H9 (cell line): ENCODE measurements around the gene DPYD. TPM values are rescaled to one million over a fixed set of nuclear protein-coding genes. Genes with fewer than 3 reads are reported as not detected.

Experiments
- DNase-seq: peaks from one replicate; pipeline ENCODE4 v3.0.0-alpha.2; 2017
- H2AFZ ChIP-seq: one replicate; pipeline ENCODE4 v1.6.1; 2013; ENCODE audit warnings: mild to moderate bottlenecking, low read length, control low read depth, moderate library complexity
- H2AK5ac ChIP-seq: 2 replicates; pipeline ENCODE4 v1.6.1; 2013; ENCODE audit warnings: low read length, control low read depth, mixed read lengths; ENCODE audit not compliant: insufficient read length
- H2BK120ac ChIP-seq: one replicate; pipeline ENCODE4 v1.6.1; 2013; ENCODE audit warnings: low read depth, mild to moderate bottlenecking, low read length, control low read depth, inconsistent platforms; ENCODE audit not compliant: poor library complexity, severe bottlenecking
- H2BK12ac ChIP-seq: 2 replicates; pipeline ENCODE4 v1.6.1; 2013; ENCODE audit warnings: low read length, control low read depth, mixed read lengths, low read depth; ENCODE audit not compliant: insufficient read length
- H2BK15ac ChIP-seq: 2 replicates; pipeline ENCODE4 v1.6.1; 2013; ENCODE audit warnings: low read depth, low read length, control low read depth
- H2BK20ac ChIP-seq: one replicate; pipeline ENCODE4 v1.6.1; 2013; ENCODE audit warnings: low read depth, mild to moderate bottlenecking, low read length, control low read depth, inconsistent platforms; ENCODE audit not compliant: poor library complexity, severe bottlenecking
- H2BK5ac ChIP-seq: 2 replicates; pipeline ENCODE4 v1.6.1; 2013; ENCODE audit warnings: low read length, control low read depth, mixed read lengths; ENCODE audit not compliant: insufficient read length
- H3K14ac ChIP-seq: 2 replicates; pipeline ENCODE4 v1.6.1; 2013; ENCODE audit warnings: low read length, control low read depth; ENCODE audit not compliant: insufficient read depth
- H3K18ac ChIP-seq: 2 replicates; pipeline ENCODE4 v1.6.1; 2013; ENCODE audit warnings: low read depth, mild to moderate bottlenecking, mixed read lengths, low read length, control low read depth; ENCODE audit not compliant: insufficient read length
- H3K23ac ChIP-seq: 2 replicates; pipeline ENCODE4 v1.6.1; 2013; ENCODE audit warnings: low read length, control low read depth, mixed read lengths, low read depth; ENCODE audit not compliant: insufficient read length
- H3K23me2 ChIP-seq: 2 replicates; pipeline ENCODE4 v1.6.1; 2013; ENCODE audit warnings: low read depth, mild to moderate bottlenecking, mixed read lengths, low read length, control low read depth; ENCODE audit not compliant: insufficient read length, poor library complexity, severe bottlenecking
- H3K27ac ChIP-seq: 2 replicates; pipeline ENCODE4 v1.5.1; 2013; ENCODE audit warnings: low read length, control low read depth, mixed read lengths, low read depth; ENCODE audit not compliant: insufficient read length
- H3K27me3 ChIP-seq: 2 replicates; pipeline ENCODE4 v1.6.1; 2013; ENCODE audit warnings: low read length, control low read depth, inconsistent platforms; ENCODE audit not compliant: insufficient read depth
- H3K4ac ChIP-seq: 2 replicates; pipeline ENCODE4 v1.6.1; 2013; ENCODE audit warnings: low read depth, mild to moderate bottlenecking, control low read depth, inconsistent platforms, low read length, moderate library complexity
- H3K4me1 ChIP-seq: 2 replicates; pipeline ENCODE4 v1.6.1; 2013; ENCODE audit warnings: low read length, control low read depth, inconsistent platforms; ENCODE audit not compliant: insufficient read depth
- H3K4me2 ChIP-seq: 2 replicates; pipeline ENCODE4 v1.6.1; 2013; ENCODE audit warnings: low read length, control low read depth, mixed read lengths; ENCODE audit not compliant: insufficient read length, insufficient read depth
- H3K56ac ChIP-seq: 2 replicates; pipeline ENCODE4 v1.6.1; 2013; ENCODE audit warnings: low read depth, mild to moderate bottlenecking, mixed read lengths, low read length, control low read depth; ENCODE audit not compliant: insufficient read length
- H3K79me1 ChIP-seq: 2 replicates; pipeline ENCODE4 v1.6.1; 2013; ENCODE audit warnings: low read depth, mild to moderate bottlenecking, moderate library complexity, low read length, control low read depth, inconsistent platforms; ENCODE audit not compliant: insufficient read depth, poor library complexity, severe bottlenecking
- H3K79me2 ChIP-seq: 2 replicates; pipeline ENCODE4 v1.6.1; 2013; ENCODE audit warnings: low read length, control low read depth, inconsistent platforms; ENCODE audit not compliant: insufficient read depth
- H3K9ac ChIP-seq: 2 replicates; pipeline ENCODE4 v1.6.1; 2013; ENCODE audit warnings: low read length, control low read depth, mixed read lengths; ENCODE audit not compliant: insufficient read length; ENCODE audit errors: extremely low read depth
- H3K9me3 ChIP-seq: one replicate; pipeline ENCODE4 v1.6.1; 2013; ENCODE audit warnings: low read depth, low read length, inconsistent platforms; ENCODE audit not compliant: control insufficient read depth
- H3T11ph ChIP-seq: one replicate; pipeline ENCODE4 v1.6.1; 2013; ENCODE audit warnings: mild to moderate bottlenecking, low read length, control low read depth, inconsistent platforms
- H4K20me1 ChIP-seq: one replicate; pipeline ENCODE4 v1.6.1; 2013; ENCODE audit not compliant: control insufficient read depth, insufficient read length, insufficient read depth
- H4K5ac ChIP-seq: 2 replicates; pipeline ENCODE4 v1.6.1; 2013; ENCODE audit warnings: low read depth, mild to moderate bottlenecking, mixed read lengths, low read length, control low read depth; ENCODE audit not compliant: insufficient read length
- H4K8ac ChIP-seq: replicated peaks from 2 replicates; pipeline ENCODE4 v1.6.1; 2013; ENCODE audit warnings: low read length, control low read depth, mixed read lengths, low read depth; ENCODE audit not compliant: insufficient read length
- H4K91ac ChIP-seq: 2 replicates; pipeline ENCODE4 v1.6.1; 2013; ENCODE audit warnings: low read depth, mild to moderate bottlenecking, moderate library complexity, mixed read lengths, low read length, control low read depth; ENCODE audit not compliant: insufficient read length
- H3K27ac Mint-ChIP-seq, 3 experiments: 2 replicates in 2 of 3; 3 replicates in 1 of 3; pipeline ENCODE4 v1.8.0; 2020 to 2021; ENCODE audit warnings: mixed read lengths in 3 of 3, mild to moderate bottlenecking in 1 of 3, moderate library complexity in 1 of 3
- H3K27me3 Mint-ChIP-seq: 2 replicates; pipeline ENCODE4 v1.8.0; 2021; ENCODE audit warnings: low read depth, mild to moderate bottlenecking, moderate library complexity, mixed read lengths
- H3K36me3 Mint-ChIP-seq, 3 experiments: 2 replicates in 2 of 3; 3 replicates in 1 of 3; pipeline ENCODE4 v1.8.0; 2020 to 2021; ENCODE audit warnings: low read depth in 3 of 3, mixed read lengths in 3 of 3; ENCODE audit not compliant: insufficient read depth in 1 of 3
- H3K4me1 Mint-ChIP-seq, 2 experiments: 2 replicates each; pipeline ENCODE4 v1.8.0; 2020; ENCODE audit warnings: mixed read lengths in 2 of 2
- H3K4me3 Mint-ChIP-seq, 2 experiments: 2 replicates in 1 of 2; 3 replicates in 1 of 2; pipeline ENCODE4 v1.8.0; 2020 to 2021; ENCODE audit warnings: mild to moderate bottlenecking in 2 of 2, mixed read lengths in 2 of 2, moderate library complexity in 1 of 2
- H3K9me3 Mint-ChIP-seq, 2 experiments: 2 replicates in 1 of 2; 3 replicates in 1 of 2; pipeline ENCODE4 v1.8.0; 2020; ENCODE audit warnings: mild to moderate bottlenecking in 2 of 2, mixed read lengths in 2 of 2, moderate library complexity in 1 of 2
- WGBS: extraction: QIAGEN DNeasy Blood & Tissue Kit; methylation state at CpG from one replicate; pipeline ENCODE4 v1.1.7; 2013; ENCODE audit warnings: missing lambda C conversion rate, low lambda C conversion rate, mixed read lengths; ENCODE audit not compliant: insufficient read length; ENCODE audit errors: extremely low coverage; 5-methylcytosine and 5-hydroxymethylcytosine counted together
- total RNA-seq: library from RNA; stranded (reverse); gene quantifications from 2 replicates; pipeline ENCODE4 v1.2.1, GENCODE V29; 2021
- TF ChIP-seq, protein P1 (sequence below): fragments of 200-600 bp; sonication (generic); conservative IDR thresholded peaks from 3 replicates; pipeline ENCODE4 v1.8.0; 2021; ENCODE audit warnings: antibody characterized with exemption, mild to moderate bottlenecking

DPYD gene
- total RNA-seq, 1 experiment from 2014 or later: 0.37 TPM

DNA sequence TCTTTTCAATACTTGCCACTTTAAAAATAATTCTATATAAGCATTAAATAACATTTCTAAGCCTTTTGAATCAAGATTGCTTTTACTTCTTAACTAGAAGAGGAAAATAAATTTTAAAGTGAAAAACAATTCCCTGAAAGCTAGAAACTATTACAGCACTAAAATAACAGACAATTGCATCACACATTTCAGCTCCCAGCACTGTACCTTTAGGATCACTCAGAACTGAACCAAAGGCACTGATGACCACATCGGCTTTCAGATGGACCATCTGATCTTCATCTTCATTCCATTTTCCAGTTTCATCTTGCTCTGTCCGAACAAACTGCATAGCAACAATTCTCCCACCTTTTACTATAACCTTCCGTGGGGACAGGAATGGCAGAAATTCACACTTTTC is 347.3 kb downstream of the DPYD start:
- Histone ChIP-seq H3K23ac (no peak overlapping the region), H3K4me2 (no peak overlapping the region), H3K79me1 (no peaks in the 10 kb centered on the region), H3K4ac (no peak overlapping the region), H4K20me1 (no peaks in the 10 kb centered on the region), H2BK120ac (no peak overlapping the region), H2BK20ac (no peak overlapping the region), H2BK12ac (no peak overlapping the region), H4K91ac (no peak overlapping the region), H3K14ac (no peak overlapping the region), H2AFZ (no peak overlapping the region), H3K56ac (no peak overlapping the region), H2BK15ac (no peak overlapping the region), H2AK5ac (no peak overlapping the region), H3T11ph (no peak overlapping the region), H3K18ac (no peak overlapping the region), H3K9me3 (no peaks in the 10 kb centered on the region), H2BK5ac (no peak overlapping the region), H3K79me2 (no peaks in the 10 kb centered on the region), H3K27ac (no peak overlapping the region), H3K9ac (no peak overlapping the region), H3K4me1 (no peaks in the 10 kb centered on the region), H3K23me2 (no peaks in the 10 kb centered on the region), H3K27me3 (no peaks in the 10 kb centered on the region), H4K5ac (no peak overlapping the region), H4K8ac (no peak overlapping the region)
- TF ChIP-seq, protein P1, sequence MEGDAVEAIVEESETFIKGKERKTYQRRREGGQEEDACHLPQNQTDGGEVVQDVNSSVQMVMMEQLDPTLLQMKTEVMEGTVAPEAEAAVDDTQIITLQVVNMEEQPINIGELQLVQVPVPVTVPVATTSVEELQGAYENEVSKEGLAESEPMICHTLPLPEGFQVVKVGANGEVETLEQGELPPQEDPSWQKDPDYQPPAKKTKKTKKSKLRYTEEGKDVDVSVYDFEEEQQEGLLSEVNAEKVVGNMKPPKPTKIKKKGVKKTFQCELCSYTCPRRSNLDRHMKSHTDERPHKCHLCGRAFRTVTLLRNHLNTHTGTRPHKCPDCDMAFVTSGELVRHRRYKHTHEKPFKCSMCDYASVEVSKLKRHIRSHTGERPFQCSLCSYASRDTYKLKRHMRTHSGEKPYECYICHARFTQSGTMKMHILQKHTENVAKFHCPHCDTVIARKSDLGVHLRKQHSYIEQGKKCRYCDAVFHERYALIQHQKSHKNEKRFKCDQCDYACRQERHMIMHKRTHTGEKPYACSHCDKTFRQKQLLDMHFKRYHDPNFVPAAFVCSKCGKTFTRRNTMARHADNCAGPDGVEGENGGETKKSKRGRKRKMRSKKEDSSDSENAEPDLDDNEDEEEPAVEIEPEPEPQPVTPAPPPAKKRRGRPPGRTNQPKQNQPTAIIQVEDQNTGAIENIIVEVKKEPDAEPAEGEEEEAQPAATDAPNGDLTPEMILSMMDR: no peak
- no peak overlapping the region for H3K4me3 Mint-ChIP-seq
- no peak overlapping the region for H3K27ac Mint-ChIP-seq
- no peaks in the 10 kb centered on the region for H3K9me3 Mint-ChIP-seq
- no peaks in the 10 kb centered on the region for H3K36me3 Mint-ChIP-seq
- no peak for DNase-seq
- WGBS: no CpG with 5 or more reads among the region's 3 CpGs
- H3K27me3 Mint-ChIP-seq: no peaks in the 10 kb centered on the region
- H3K4me1 Mint-ChIP-seq: no peaks in the 10 kb centered on the region
